ENCODE data around the gene UFD1.

- TF ChIP-seq, protein P1, sequence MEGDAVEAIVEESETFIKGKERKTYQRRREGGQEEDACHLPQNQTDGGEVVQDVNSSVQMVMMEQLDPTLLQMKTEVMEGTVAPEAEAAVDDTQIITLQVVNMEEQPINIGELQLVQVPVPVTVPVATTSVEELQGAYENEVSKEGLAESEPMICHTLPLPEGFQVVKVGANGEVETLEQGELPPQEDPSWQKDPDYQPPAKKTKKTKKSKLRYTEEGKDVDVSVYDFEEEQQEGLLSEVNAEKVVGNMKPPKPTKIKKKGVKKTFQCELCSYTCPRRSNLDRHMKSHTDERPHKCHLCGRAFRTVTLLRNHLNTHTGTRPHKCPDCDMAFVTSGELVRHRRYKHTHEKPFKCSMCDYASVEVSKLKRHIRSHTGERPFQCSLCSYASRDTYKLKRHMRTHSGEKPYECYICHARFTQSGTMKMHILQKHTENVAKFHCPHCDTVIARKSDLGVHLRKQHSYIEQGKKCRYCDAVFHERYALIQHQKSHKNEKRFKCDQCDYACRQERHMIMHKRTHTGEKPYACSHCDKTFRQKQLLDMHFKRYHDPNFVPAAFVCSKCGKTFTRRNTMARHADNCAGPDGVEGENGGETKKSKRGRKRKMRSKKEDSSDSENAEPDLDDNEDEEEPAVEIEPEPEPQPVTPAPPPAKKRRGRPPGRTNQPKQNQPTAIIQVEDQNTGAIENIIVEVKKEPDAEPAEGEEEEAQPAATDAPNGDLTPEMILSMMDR (conservative IDR thresholded peaks at IDR 0.05 in 1 of 2, IDR thresholded peaks at IDR 0.05 in 1 of 2; ENCODE audit: extremely low read depth in 1 of 2, insufficient read depth in 1 of 2, low read depth in 1 of 2, low read length in 2 of 2): peak in 1 of 2 donors; percentile 35
- no peak for TF ChIP-seq EZH2 (IDR thresholded peaks at IDR 0.05; ENCODE audit: borderline replicate concordance, low read length)
These were observed 16.8 kb upstream of the UFD1 start for GRCh38 chr22:19495562-19496323.
